Measurements from ENCODE around the gene SMAGP.
A peak's percentile ranks its signal among the peaks of the same experiment; 100 is the strongest.
"Not testable (repeated sequence)": the region's sequence is repeated elsewhere in the genome, so short reads cannot be mapped to it uniquely, and the experiment has no call there.

Gene SMAGP, protein sequence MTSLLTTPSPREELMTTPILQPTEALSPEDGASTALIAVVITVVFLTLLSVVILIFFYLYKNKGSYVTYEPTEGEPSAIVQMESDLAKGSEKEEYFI

DNA sequence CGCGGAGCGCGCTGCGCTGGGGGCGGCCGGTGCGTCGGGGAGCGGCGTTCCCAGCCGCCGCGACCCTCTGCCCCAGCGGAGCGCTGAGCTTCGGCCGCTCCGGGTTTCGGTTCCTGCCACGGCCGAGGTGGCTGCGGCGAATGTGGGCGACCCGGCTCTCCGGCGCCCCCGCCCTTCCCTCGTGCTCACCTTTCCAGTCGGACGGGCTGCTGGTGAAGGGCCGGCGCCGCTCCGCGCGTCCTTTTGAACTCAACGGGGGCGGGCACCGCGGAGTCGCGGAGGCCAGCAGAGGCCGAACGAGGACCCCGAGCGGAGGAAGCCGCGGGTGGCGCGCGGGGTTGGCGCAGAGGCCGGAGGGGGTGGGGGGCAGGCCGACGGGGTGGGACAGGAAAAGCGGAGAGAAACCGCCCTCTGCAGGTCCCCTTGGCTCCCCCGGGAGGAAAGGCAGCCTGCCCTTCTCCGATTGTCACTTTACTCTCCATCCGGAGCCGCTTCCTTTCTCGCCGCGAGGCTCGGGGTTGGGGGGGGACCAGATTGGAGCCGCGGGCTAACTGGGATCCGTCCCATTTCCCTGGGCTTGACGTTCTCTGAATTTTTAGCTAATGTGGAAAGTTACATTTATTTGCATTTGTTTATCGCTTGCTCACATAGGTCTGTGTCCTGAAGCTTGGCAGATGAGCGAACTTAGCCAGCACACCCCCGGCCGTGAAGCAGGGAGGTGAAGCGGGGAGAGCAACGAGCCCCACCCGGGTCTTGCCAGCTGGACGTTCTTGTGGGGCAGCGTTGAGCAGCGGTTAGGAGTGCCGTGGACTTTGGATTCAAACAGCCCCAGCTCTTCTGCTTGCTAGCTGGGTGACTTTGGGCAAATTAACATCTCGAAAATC is at the start of gene SMAGP:
TSS of gene SMAGP (minus strand) at position 349 of the 884 bp plus-strand sequence. CDS start 1,137 bp downstream, outside the sequence.
- peak within 1 kb of the TSS; percentile 76 for H3K4me3 ChIP-seq (ENCODE audit: low read depth, low read length)
- H3K27ac ChIP-seq (ENCODE audit: low read depth, low read length): no peak within 1 kb of the TSS
- H3K9me3 ChIP-seq (ENCODE audit: control insufficient read depth, insufficient read depth, low read depth, low read length): no peaks in the 10 kb centered on the region
- H3K36me3 ChIP-seq (ENCODE audit: control insufficient read depth, insufficient read depth, low read length): no peaks in the 10 kb centered on the region
- peaks cover 14% of the 10 kb centered on the region; the same call in 1 of the 2 replicates for H3K4me1 ChIP-seq (ENCODE audit: control insufficient read depth, insufficient read depth, low read length)
- H3K27me3 ChIP-seq (ENCODE audit: control insufficient read depth, insufficient read depth, low read length): peaks cover 18% of the 10 kb centered on the region
- H3K9ac ChIP-seq (ENCODE audit: low read length): peak within 1 kb of the TSS; percentile 68

DNA sequence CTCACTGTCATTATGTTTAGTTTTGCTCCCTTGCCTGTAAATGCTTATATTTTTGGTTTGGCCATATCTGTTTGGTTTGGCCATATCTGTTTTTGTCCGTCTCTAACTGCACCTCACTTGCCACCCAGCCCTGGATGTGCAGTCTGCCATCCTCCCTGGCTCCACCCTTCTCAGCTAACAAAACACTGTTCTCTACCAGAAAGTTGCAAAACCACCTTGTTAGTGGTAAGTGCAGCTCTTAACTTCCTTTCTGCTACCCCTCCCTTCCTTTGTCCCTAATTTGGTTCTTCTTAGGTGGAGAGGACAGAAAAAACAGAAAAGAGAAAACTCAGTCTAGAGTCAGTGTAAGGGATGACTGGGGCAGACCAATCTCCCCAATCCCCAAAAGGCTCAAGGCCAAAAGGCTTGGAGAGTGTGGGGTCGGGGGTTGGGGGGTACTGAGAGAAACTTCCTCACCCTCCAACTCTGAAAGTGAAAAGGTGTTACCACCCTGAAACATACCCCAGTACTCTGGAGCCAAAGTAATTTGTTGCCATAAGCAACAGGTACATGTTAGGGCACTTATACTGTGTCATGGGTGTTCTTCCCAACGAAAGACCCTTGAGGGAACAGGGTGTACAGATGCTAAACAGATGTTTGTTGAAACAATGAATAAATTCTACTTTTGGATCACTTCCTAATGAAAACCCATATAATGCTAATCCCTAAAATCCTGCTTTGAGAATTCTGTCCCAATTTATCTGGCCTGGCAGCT is 48.8 kb upstream of the SMAGP start:
- H3K27me3 ChIP-seq (ENCODE audit: control insufficient read depth, insufficient read depth, low read length): no peaks in the 10 kb centered on the region
- H3K27ac ChIP-seq (ENCODE audit: low read depth, low read length): no peak overlapping the region
- H3K4me3 ChIP-seq (ENCODE audit: low read depth, low read length): no peak overlapping the region
- peaks cover 34% of the 10 kb centered on the region for H3K4me1 ChIP-seq (ENCODE audit: control insufficient read depth, insufficient read depth, low read length)
- no peak overlapping the region for H3K9ac ChIP-seq (ENCODE audit: low read length)
- no peaks in the 10 kb centered on the region for H3K9me3 ChIP-seq (ENCODE audit: control insufficient read depth, insufficient read depth, low read depth, low read length)
- no peaks in the 10 kb centered on the region for H3K36me3 ChIP-seq (ENCODE audit: control insufficient read depth, insufficient read depth, low read length)

DNA sequence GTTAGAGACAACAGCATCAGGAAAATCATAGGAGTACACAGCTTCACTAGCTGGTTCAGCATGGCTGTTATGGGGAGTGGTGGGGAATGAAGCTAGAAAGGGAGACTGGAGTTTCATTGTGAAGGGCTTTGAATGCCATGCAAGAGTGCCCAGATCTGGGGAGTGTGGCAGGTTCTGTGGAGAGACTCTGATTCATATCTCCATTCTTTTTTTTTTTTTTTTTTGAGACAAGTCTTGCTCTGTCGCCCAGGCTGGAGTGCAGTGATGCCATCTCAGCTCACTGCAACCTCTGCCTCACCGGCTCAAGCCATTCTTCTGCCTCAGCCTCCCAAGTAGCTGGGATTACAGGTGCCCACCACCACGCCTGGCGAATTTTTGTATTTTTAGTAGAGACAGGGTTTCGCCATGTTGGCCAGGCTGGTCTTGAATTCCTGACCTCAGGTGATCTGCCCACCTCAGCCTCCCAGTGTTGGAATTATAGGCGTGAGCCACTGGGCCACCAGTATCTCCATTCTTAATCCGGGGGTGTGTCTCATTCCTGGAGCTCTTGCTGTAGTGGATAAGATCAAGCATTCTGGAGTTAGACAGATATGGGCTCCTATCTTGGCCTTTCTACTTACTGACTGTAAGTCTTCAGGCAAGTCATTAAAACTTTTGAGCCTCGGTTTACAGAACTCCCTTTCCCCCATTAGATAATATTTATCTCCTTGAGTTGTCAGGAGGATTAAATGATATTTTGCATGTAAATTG is 48.0 kb upstream of the SMAGP start:
- H3K27me3 ChIP-seq (ENCODE audit: control insufficient read depth, insufficient read depth, low read length); H3K4me3 ChIP-seq (ENCODE audit: low read depth, low read length); H3K9me3 ChIP-seq (ENCODE audit: control insufficient read depth, insufficient read depth, low read depth, low read length); H3K27ac ChIP-seq (ENCODE audit: low read depth, low read length); H3K36me3 ChIP-seq (ENCODE audit: control insufficient read depth, insufficient read depth, low read length); H3K9ac ChIP-seq (ENCODE audit: low read length): not testable (repeated sequence)
- peaks cover 29% of the 10 kb centered on the region for H3K4me1 ChIP-seq (ENCODE audit: control insufficient read depth, insufficient read depth, low read length)

DNA sequence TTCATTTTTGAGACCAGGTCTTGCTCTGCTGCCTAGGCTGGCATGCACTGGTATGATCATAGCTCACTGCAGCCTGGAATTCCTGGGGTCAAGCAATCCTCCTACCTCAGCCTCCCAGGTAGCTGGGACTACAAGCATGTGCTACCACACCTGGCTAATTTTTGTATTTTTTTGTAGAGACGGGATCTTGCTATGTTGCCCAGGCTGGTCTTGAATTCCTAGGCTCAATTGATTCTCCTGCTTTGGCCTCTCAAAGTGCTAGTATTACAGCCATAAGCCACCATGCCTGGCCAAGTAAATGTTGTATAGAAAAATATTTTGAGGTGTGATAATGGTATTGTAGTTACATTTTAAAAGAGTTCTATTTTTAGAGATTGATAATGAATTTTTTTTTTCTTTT is 41.2 kb upstream of the SMAGP start:
- Histone ChIP-seq H3K4me3 (ENCODE audit: low read depth, low read length) (no peak overlapping the region), H3K4me1 (ENCODE audit: control insufficient read depth, insufficient read depth, low read length) (0 out of 2 replicates have a peak, but pooled peaks cover 2% of the 10 kb centered on the region), H3K9me3 (ENCODE audit: control insufficient read depth, insufficient read depth, low read depth, low read length) (no peaks in the 10 kb centered on the region), H3K36me3 (ENCODE audit: control insufficient read depth, insufficient read depth, low read length) (no peaks in the 10 kb centered on the region), H3K27me3 (ENCODE audit: control insufficient read depth, insufficient read depth, low read length) (no peaks in the 10 kb centered on the region), H3K27ac (ENCODE audit: low read depth, low read length) (no peak overlapping the region), H3K9ac (ENCODE audit: low read length) (no peak overlapping the region)

DNA sequence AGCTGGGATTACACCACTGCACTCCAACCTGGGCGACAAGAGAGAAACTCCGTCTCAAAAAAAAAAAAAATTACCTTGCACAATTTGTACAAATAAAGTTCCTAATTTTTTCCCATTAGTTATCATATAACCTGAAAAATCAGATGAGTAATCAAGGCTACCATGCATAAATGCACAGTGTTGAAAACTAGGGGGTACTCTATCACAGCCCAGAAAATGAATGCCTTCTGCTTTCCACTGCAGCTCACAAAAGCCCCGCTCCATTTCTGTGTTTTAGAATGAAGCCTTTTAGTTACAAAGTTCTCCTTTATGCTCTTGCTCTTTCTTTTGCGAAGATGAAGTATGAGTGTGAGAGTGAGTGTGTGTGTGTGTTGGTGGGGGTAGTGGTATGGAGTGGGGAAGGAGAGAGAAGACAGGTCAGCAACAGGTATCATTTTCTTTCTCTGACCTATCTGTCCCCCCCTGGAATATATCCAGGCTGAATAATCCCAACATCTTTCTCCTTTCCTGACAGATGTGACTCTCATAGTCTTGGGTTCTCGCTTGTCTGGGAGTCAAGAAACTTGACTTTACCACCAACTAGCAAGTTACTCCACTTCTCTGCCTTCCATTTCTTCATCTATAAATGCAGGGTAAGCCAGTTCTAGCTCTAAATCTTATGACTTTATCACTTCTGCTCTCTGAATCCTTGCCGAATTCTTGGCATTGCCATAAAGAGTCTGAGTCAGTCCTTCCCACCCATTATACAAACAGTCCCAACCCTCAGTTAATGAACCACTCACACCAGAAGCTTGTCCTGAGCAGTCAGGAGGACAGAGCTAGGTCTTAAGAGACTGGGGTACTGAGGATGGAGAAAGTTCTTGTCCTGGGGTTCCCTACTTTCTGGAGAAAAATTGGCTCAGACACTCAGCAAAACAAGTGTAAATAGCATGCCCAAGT is 37.7 kb upstream of the SMAGP start:
- Histone ChIP-seq H3K36me3 (ENCODE audit: control insufficient read depth, insufficient read depth, low read length) (no peaks in the 10 kb centered on the region), H3K9ac (ENCODE audit: low read length) (no peak overlapping the region), H3K27me3 (ENCODE audit: control insufficient read depth, insufficient read depth, low read length) (no peaks in the 10 kb centered on the region), H3K9me3 (ENCODE audit: control insufficient read depth, insufficient read depth, low read depth, low read length) (no peaks in the 10 kb centered on the region), H3K27ac (ENCODE audit: low read depth, low read length) (no peak overlapping the region), H3K4me3 (ENCODE audit: low read depth, low read length) (no peak overlapping the region), H3K4me1 (ENCODE audit: control insufficient read depth, insufficient read depth, low read length) (0 out of 2 replicates have a peak, but pooled peaks cover 2% of the 10 kb centered on the region)

DNA sequence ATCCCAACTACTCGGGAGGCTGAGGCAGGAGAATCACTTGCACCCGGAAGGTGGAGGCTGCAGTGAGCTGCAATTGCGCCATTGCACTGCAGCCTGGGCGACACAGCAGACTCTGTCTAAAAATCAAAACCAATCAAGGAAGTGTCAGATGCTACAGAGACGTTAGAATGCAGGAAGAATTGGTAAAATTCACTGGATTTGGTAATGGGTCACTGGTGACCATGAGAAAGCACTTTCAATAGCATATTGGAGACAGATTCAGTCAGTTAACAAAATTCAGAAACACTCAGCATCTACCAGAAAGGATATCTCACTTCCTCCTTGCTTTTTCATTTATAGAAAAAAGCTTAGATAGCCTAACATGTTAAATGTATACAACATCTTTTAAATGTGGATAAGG is 36.3 kb upstream of the SMAGP start:
- Histone ChIP-seq H3K4me1 (ENCODE audit: control insufficient read depth, insufficient read depth, low read length) (0 out of 2 replicates have a peak, but pooled peaks cover 2% of the 10 kb centered on the region), H3K27me3 (ENCODE audit: control insufficient read depth, insufficient read depth, low read length) (no peaks in the 10 kb centered on the region), H3K36me3 (ENCODE audit: control insufficient read depth, insufficient read depth, low read length) (no peaks in the 10 kb centered on the region), H3K9ac (ENCODE audit: low read length) (no peak overlapping the region), H3K4me3 (ENCODE audit: low read depth, low read length) (no peak overlapping the region), H3K9me3 (ENCODE audit: control insufficient read depth, insufficient read depth, low read depth, low read length) (no peaks in the 10 kb centered on the region), H3K27ac (ENCODE audit: low read depth, low read length) (no peak overlapping the region)

DNA sequence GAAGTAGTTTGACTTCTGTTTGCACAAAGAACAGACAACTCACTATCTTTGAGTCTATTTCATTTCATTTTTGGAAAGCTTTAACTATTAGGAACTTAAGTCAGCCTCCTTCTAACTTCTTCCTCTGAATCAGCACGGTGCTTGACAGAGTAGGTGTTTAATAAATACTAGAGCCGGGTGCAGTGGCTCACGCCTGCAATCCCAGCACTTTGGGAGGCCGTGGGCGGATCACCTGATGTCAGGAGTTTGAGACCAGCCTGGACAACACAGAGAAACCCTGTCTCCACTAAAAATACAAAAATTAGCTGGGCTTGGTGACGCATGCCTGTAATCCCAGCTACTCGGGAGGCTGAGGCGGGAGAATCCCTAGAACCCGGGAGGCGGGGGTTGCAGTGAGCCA is 30.6 kb upstream of the SMAGP start:
- H3K4me3 ChIP-seq (ENCODE audit: low read depth, low read length); H3K9me3 ChIP-seq (ENCODE audit: control insufficient read depth, insufficient read depth, low read depth, low read length); H3K4me1 ChIP-seq (ENCODE audit: control insufficient read depth, insufficient read depth, low read length); H3K36me3 ChIP-seq (ENCODE audit: control insufficient read depth, insufficient read depth, low read length); H3K27ac ChIP-seq (ENCODE audit: low read depth, low read length); H3K27me3 ChIP-seq (ENCODE audit: control insufficient read depth, insufficient read depth, low read length); H3K9ac ChIP-seq (ENCODE audit: low read length): not testable (repeated sequence)

DNA sequence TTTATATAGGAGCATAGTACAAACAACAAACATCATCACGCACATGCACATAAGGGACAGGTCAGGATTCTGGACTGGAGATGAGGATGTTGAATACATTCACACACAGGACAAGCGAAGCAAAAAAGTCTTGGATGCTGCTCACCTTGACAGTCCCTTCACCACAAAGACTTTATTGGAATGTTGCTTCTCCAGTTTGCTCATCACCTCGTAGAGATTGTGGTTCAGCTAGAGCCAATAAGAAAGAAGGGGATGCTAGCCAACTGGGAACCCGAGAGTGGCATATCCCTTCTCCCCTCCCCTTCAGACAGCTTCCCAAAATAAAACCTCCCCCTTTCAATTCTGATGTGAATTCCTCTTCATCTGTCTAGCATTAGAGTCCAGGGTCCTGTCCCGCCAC is 25.4 kb upstream of the SMAGP start:
- no peaks in the 10 kb centered on the region for H3K36me3 ChIP-seq (ENCODE audit: control insufficient read depth, insufficient read depth, low read length)

DNA sequence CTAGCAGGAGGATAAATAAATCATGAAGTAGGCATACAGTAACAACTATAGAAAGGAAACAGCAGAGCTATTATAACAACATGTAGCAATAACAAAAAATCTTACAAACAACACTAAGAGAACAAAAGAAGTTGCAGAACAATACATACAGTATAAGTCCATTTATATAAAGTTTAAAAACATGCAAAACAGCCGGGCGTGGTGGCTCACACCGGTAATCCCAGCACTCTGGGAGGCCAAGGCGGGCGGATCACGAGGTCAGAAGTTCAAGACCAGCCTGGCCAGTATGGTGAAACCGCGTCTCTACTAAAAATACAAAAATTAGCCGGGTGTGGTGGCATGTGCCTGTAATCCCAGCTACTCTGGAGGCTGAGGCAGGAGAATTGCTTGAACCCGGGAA is 23.9 kb upstream of the SMAGP start:
- not testable (repeated sequence) for H3K36me3 ChIP-seq (ENCODE audit: control insufficient read depth, insufficient read depth, low read length); H3K9ac ChIP-seq (ENCODE audit: low read length)

More for the DNA sequence above, 25.4 kb upstream of the SMAGP start:
- H3K9me3 ChIP-seq (ENCODE audit: control insufficient read depth, insufficient read depth, low read depth, low read length): no peaks in the 10 kb centered on the region
- H3K4me3 ChIP-seq (ENCODE audit: low read depth, low read length): no peak overlapping the region
- H3K9ac ChIP-seq (ENCODE audit: low read length): no peak overlapping the region
- no peak overlapping the region for H3K27ac ChIP-seq (ENCODE audit: low read depth, low read length)
- H3K4me1 ChIP-seq (ENCODE audit: control insufficient read depth, insufficient read depth, low read length): no peaks in the 10 kb centered on the region
- no peaks in the 10 kb centered on the region for H3K27me3 ChIP-seq (ENCODE audit: control insufficient read depth, insufficient read depth, low read length)

DNA sequence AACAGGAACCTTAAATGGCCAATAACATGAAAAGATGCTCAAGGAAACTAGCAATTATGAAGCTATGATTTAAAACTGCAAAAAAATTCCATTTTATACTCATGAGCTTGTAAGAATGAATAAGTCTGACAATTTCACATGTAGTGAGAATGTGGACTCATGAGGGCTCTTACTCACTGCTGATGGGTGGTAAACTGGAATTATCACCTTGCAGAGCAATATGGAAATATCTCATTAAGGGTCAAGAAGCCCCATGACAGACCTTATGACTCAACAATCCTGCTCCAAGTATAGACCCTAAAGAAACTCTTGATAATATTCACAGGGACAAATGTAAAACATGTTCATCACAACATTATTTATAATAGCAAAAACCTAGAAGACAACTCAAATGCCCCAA is 23.5 kb upstream of the SMAGP start:
- Histone ChIP-seq H3K36me3 (ENCODE audit: control insufficient read depth, insufficient read depth, low read length) (no peaks in the 10 kb centered on the region), H3K27me3 (ENCODE audit: control insufficient read depth, insufficient read depth, low read length) (no peaks in the 10 kb centered on the region), H3K4me1 (ENCODE audit: control insufficient read depth, insufficient read depth, low read length) (no peaks in the 10 kb centered on the region), H3K9ac (ENCODE audit: low read length) (no peak overlapping the region), H3K27ac (ENCODE audit: low read depth, low read length) (no peak overlapping the region), H3K9me3 (ENCODE audit: control insufficient read depth, insufficient read depth, low read depth, low read length) (no peaks in the 10 kb centered on the region), H3K4me3 (ENCODE audit: low read depth, low read length) (no peak overlapping the region)

More for the DNA sequence above, 23.9 kb upstream of the SMAGP start:
- H3K27me3 ChIP-seq (ENCODE audit: control insufficient read depth, insufficient read depth, low read length); H3K4me3 ChIP-seq (ENCODE audit: low read depth, low read length); H3K9me3 ChIP-seq (ENCODE audit: control insufficient read depth, insufficient read depth, low read depth, low read length); H3K4me1 ChIP-seq (ENCODE audit: control insufficient read depth, insufficient read depth, low read length); H3K27ac ChIP-seq (ENCODE audit: low read depth, low read length): not testable (repeated sequence)

All from HUES6 (cell line).